Upper lobe of right lung (tissue), 1 donor: ENCODE data around the gene FGD5. TPM values are rescaled to one million over a fixed set of nuclear protein-coding genes. Genes with fewer than 3 reads are reported as not detected.

ENCODE experiments used
- ATAC-seq: fragments of 200-7000 bp; cut with Tn5 transposase; one replicate; pipeline ENCODE4 v1.9.1; 2020; ENCODE audit warnings: mild to moderate bottlenecking, moderate library complexity
- DNase-seq: peaks from one replicate; pipeline ENCODE4 v3.0.0-alpha.2; 2020
- H3K27ac ChIP-seq: fragments of 200-600 bp; one replicate; pipeline ENCODE4 v1.8.0; 2022
- H3K27me3 ChIP-seq: fragments of 200-600 bp; one replicate; pipeline ENCODE4 v1.8.0; 2022; ENCODE audit warnings: mild to moderate bottlenecking
- H3K36me3 ChIP-seq: fragments of 200-600 bp; one replicate; pipeline ENCODE4 v1.8.0; 2022
- H3K4me1 ChIP-seq: fragments of 200-600 bp; one replicate; pipeline ENCODE4 v1.8.0; 2022
- H3K4me3 ChIP-seq: fragments of 200-600 bp; one replicate; pipeline ENCODE4 v1.8.0; 2022; ENCODE audit warnings: mild to moderate bottlenecking
- H3K9me3 ChIP-seq: fragments of 200-600 bp; one replicate; pipeline ENCODE4 v1.8.0; 2022
- intact Hi-C: fragments of 100-400 bp; cut with DNase I; formaldehyde crosslinking; loops from one replicate; pipeline ENCODE4 v1.11.0; 2022
- total RNA-seq: library from RNA; stranded (reverse); fragmentation: NEBNext Ultra II Directional; extraction: Animal tissue kit (Norgen Biotek cat#: 25700); gene quantifications from one replicate; pipeline ENCODE4 v1.2.1, GENCODE V29; 2021
- TF ChIP-seq, protein P1 (sequence below): fragments of 200-600 bp; IDR thresholded peaks from one replicate; pipeline ENCODE4 v1.8.0; 2022; ENCODE audit warnings: antibody characterized with exemption
- donor health status: DM: no; HTN: yes; CAD: no; lungs with severe emphysema.

FGD5 gene
- total RNA-seq, 1 donor from 2014 or later = 84.2 TPM

DNA sequence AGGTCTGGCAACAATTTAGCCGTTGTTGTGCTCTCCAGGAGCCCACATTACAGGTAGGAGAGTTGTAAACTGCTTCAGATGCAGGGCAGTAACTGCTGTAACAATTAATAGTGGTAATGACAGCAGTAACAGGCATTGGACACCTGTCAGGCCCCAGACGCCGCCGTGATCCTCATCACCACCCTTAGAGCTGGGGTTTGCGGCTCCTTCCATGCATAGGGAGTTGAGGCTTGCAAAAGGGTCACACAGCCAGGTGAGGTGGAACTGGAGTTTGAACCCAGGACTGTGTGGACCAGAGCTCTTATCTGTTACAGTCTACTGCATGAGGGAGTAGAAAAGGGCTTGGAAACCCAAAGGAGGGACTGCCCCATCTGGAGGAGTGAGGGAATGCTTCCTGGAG, 101.8 kb downstream of the FGD5 start:
- intact Hi-C loops = loop anchor here (5.0 kb wide), 1 partner anchor 128 kb away; no protein-coding TSS in a partner anchor
- peak; percentile 36 for DNase-seq

DNA sequence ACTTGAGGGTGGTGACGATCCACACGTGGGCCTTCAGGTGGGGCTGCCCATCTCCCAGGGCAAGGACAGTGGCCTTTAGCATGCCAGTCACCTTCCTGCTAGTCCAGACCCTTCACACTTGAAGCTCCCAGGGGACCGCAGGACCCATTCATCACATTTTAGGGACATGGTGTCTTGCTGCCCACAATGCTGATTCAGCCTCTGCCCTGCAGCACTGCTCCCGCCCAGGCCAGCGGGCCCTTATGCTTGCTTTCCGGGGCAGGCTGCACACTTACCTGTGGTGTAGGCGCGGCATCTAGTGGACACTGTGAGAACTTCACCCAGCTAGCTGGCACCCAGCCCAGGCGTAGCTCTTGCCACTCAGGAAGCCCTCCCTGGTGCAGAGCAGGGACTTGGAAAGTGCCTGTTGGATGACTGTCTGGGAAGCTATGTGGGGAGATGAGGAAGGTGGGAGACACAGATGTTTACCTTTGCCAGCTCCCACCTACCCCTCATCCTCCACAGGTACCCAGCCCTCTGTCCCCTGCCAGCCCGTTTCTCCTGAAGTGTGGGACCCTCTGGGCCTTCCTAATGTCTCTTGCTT, 102.4 kb downstream of the FGD5 start:
- no peaks in the 10 kb centered on the region for H3K27me3 ChIP-seq
- ATAC-seq (peak; percentile 96), DNase-seq (peak; percentile 91)
- H3K27ac ChIP-seq = no peak overlapping the region
- H3K9me3 ChIP-seq = no peaks in the 10 kb centered on the region
- H3K4me3 ChIP-seq = no peak overlapping the region
- H3K4me1 ChIP-seq = peaks cover 4% of the 10 kb centered on the region
- TF ChIP-seq, protein P1, sequence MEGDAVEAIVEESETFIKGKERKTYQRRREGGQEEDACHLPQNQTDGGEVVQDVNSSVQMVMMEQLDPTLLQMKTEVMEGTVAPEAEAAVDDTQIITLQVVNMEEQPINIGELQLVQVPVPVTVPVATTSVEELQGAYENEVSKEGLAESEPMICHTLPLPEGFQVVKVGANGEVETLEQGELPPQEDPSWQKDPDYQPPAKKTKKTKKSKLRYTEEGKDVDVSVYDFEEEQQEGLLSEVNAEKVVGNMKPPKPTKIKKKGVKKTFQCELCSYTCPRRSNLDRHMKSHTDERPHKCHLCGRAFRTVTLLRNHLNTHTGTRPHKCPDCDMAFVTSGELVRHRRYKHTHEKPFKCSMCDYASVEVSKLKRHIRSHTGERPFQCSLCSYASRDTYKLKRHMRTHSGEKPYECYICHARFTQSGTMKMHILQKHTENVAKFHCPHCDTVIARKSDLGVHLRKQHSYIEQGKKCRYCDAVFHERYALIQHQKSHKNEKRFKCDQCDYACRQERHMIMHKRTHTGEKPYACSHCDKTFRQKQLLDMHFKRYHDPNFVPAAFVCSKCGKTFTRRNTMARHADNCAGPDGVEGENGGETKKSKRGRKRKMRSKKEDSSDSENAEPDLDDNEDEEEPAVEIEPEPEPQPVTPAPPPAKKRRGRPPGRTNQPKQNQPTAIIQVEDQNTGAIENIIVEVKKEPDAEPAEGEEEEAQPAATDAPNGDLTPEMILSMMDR = peak; percentile 97
- intact Hi-C loops = loop anchor here (5.0 kb wide), 1 partner anchor 129 kb away; no protein-coding TSS in a partner anchor
- H3K36me3 ChIP-seq = no peaks in the 10 kb centered on the region

More for the DNA sequence above, 101.8 kb downstream of the FGD5 start:
- TF ChIP-seq, protein P1 = no peak
- Histone ChIP-seq H3K4me1 (peaks cover 4% of the 10 kb centered on the region), H3K4me3 (no peak overlapping the region), H3K36me3 (no peaks in the 10 kb centered on the region), H3K9me3 (no peaks in the 10 kb centered on the region), H3K27me3 (no peaks in the 10 kb centered on the region), H3K27ac (no peak overlapping the region)
- no peak for ATAC-seq

DNA sequence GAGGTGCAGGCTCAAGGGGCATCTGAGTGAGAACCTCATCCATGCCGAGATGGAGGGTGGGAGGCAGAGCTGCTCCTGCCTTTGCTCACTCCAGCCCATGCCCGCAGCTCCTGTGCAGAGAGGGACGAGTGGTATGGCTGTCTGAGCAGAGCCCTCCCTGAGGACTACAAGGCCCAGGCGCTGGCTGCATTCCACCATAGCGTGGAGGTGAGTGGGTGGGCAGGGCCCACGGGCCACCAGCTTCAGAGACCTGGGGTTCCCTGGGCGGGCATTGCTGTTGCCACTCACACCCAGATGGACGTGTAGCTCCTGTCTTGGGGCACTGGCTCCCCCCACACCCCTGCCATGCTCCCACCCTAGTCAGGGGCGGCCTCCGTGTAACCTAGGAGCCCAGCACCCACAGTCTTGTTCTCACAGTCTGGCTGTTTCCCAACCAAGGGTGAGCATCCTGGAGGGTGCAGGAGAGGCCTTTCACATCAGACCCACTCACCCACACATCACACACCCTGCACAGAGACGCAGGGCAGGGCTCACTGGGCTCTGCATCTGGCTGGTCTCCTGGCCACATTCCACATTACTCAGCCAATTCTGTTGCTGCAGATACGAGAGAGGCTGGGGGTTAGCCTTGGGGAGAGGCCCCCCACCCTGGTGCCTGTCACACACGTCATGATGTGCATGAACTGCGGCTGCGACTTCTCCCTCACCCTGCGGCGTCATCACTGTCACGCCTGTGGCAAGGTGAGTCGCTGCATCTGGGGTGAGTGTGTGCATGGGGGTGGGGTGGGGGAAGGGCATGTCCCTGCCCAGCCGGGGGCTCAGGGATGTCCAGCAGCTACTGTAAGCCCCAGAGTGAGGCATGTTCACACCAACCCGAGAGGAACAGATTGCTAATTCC, 103.3 kb downstream of the FGD5 start:
- DNase-seq (peak; percentile 61), ATAC-seq (no peak)
- H3K4me1 ChIP-seq = peaks cover 4% of the 10 kb centered on the region
- no peak overlapping the region for H3K27ac ChIP-seq
- no peak overlapping the region for H3K4me3 ChIP-seq
- intact Hi-C loops = loop anchor here (5.0 kb wide), 1 partner anchor 130 kb away; no protein-coding TSS in a partner anchor
- peaks cover 7% of the 10 kb centered on the region for H3K36me3 ChIP-seq
- TF ChIP-seq, protein P1 = no peak
- no peaks in the 10 kb centered on the region for H3K9me3 ChIP-seq
- no peaks in the 10 kb centered on the region for H3K27me3 ChIP-seq

DNA sequence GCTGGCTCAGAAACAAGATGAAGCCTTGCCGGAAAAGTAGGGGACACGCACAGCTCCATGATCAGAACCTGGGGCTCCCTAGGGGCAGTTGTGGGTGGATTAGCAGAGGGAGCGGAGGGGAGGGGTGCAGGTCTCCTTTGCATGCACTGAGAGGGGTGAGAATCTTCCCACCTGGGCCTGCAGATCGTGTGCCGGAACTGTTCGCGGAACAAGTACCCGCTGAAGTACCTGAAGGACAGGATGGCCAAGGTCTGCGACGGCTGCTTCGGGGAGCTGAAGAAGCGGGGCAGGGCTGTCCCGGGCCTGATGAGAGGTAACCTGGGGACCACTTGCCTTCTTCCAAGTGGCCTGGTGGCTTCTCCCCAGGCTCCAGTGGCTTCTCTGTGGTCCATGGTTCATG, 104.1 kb downstream of the FGD5 start:
- Histone ChIP-seq H3K9me3 (no peaks in the 10 kb centered on the region), H3K27ac (no peak overlapping the region), H3K36me3 (peaks cover 10% of the 10 kb centered on the region), H3K4me3 (no peak overlapping the region), H3K27me3 (no peaks in the 10 kb centered on the region), H3K4me1 (peaks cover 4% of the 10 kb centered on the region)
- intact Hi-C loops = loop anchor here (5.0 kb wide), 1 partner anchor 131 kb away; no protein-coding TSS in a partner anchor
- TF ChIP-seq, protein P1 = no peak
- DNase-seq = peak; percentile 55
- no peak for ATAC-seq

DNA sequence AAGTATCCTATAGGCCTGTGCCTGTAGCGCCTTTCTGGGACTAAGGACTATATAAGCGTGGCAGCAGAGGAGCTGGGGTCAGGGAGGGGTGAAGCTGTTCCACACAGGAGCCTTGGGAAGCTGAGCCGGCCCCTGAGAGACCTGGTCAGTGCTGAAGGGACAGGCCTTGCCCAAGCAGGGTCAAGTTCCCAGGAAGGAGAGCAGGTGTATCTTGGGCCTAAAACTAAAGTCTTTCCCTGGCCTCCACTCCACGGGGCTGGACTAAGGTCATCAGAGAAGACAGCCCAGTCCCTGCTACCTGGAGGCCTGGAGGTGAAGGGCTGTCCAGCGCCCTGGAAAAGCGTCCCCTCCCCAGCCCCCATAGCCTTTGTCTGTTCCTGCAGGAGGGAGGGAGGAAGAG, 104.7 kb downstream of the FGD5 start:
- no peaks in the 10 kb centered on the region for H3K27me3 ChIP-seq
- no peak for ATAC-seq
- no peaks in the 10 kb centered on the region for H3K9me3 ChIP-seq
- no peak overlapping the region for H3K27ac ChIP-seq
- intact Hi-C loops = loop anchor here (5.0 kb wide), 1 partner anchor 131 kb away; no protein-coding TSS in a partner anchor
- TF ChIP-seq, protein P1 = no peak
- H3K36me3 ChIP-seq = peaks cover 10% of the 10 kb centered on the region
- peaks cover 4% of the 10 kb centered on the region for H3K4me1 ChIP-seq
- H3K4me3 ChIP-seq = no peak overlapping the region
- DNase-seq = peak; percentile 53
